Astrocyte (in vitro differentiated cells and primary cell): ENCODE data around the gene HOXB1. TPM values are rescaled to one million over a fixed set of nuclear protein-coding genes. Genes with fewer than 3 reads are reported as not detected.
A peak's percentile ranks its signal among the peaks of the same experiment; 100 is the strongest.

ENCODE experiments used
- DNase-seq: peaks from one replicate; pipeline ENCODE4 v3.0.0-alpha.2; 2010; ENCODE audit warnings: low read depth
- FAIRE-seq: peaks from 2 replicates; lab custom pipeline; 2011; peaks lifted over from hg19 to GRCh38; lab: Jason Lieb, UNC
- H2AFZ ChIP-seq: 2 replicates; pipeline ENCODE4 v1.6.0; 2012; ENCODE audit warnings: low read depth, low read length, inconsistent platforms
- H3K27ac ChIP-seq: 2 replicates; pipeline ENCODE4 v1.5.1; 2011; ENCODE audit warnings: low read depth, low read length, inconsistent platforms
- H3K27me3 ChIP-seq: 2 replicates; pipeline ENCODE4 v1.6.0; 2011; ENCODE audit warnings: low read length, inconsistent platforms; ENCODE audit not compliant: insufficient read depth
- H3K36me3 ChIP-seq: 2 replicates; pipeline ENCODE4 v1.5.1; 2011; ENCODE audit warnings: low read length, inconsistent platforms; ENCODE audit not compliant: insufficient read depth
- H3K4me1 ChIP-seq: 2 replicates; pipeline ENCODE4 v1.5.1; 2011; ENCODE audit warnings: low read length, inconsistent platforms; ENCODE audit not compliant: insufficient read depth
- H3K4me2 ChIP-seq: 2 replicates; pipeline ENCODE4 v1.6.0; 2012; ENCODE audit warnings: low read length, inconsistent platforms
- H3K4me3 ChIP-seq: 2 replicates; pipeline ENCODE4 v1.5.1; 2011; ENCODE audit warnings: low read depth, mild to moderate bottlenecking, low read length, inconsistent platforms; ENCODE audit not compliant: insufficient read depth
- H3K79me2 ChIP-seq: 2 replicates; pipeline ENCODE4 v1.6.0; 2012; ENCODE audit warnings: mild to moderate bottlenecking, low read length, inconsistent platforms; ENCODE audit not compliant: insufficient read depth
- H3K9ac ChIP-seq: 2 replicates; pipeline ENCODE4 v1.6.0; 2012; ENCODE audit warnings: mild to moderate bottlenecking, low read length, inconsistent platforms
- H3K9me3 ChIP-seq: 2 replicates; pipeline ENCODE4 v1.5.1; 2012; ENCODE audit warnings: low read depth, mild to moderate bottlenecking, low read length, inconsistent platforms; ENCODE audit not compliant: insufficient read depth
- H4K20me1 ChIP-seq: 2 replicates; pipeline ENCODE4 v1.6.0; 2012; ENCODE audit warnings: low read length, inconsistent platforms; ENCODE audit not compliant: insufficient read depth
- H3K27ac Mint-ChIP-seq: one replicate; pipeline ENCODE4 v1.8.0; 2021; ENCODE audit warnings: mild to moderate bottlenecking, mixed read lengths; ENCODE audit not compliant: unreplicated experiment
- H3K27me3 Mint-ChIP-seq: one replicate; pipeline ENCODE4 v1.8.0; 2021; ENCODE audit warnings: low read depth, mixed read lengths; ENCODE audit not compliant: unreplicated experiment
- H3K36me3 Mint-ChIP-seq: one replicate; pipeline ENCODE4 v1.8.0; 2021; ENCODE audit warnings: low read depth, mixed read lengths; ENCODE audit not compliant: unreplicated experiment
- H3K4me1 Mint-ChIP-seq: one replicate; pipeline ENCODE4 v1.8.0; 2021; ENCODE audit warnings: low read depth, mixed read lengths; ENCODE audit not compliant: unreplicated experiment
- H3K4me3 Mint-ChIP-seq: one replicate; pipeline ENCODE4 v1.8.0; 2021; ENCODE audit warnings: mild to moderate bottlenecking, moderate library complexity, mixed read lengths; ENCODE audit not compliant: unreplicated experiment
- H3K9me3 Mint-ChIP-seq: one replicate; pipeline ENCODE4 v1.8.0; 2021; ENCODE audit warnings: mild to moderate bottlenecking, mixed read lengths; ENCODE audit not compliant: unreplicated experiment
- EZH2 ChIP-seq: IDR thresholded peaks from 2 replicates; pipeline ENCODE4 v1.6.1; 2012; ENCODE audit warnings: mild to moderate bottlenecking, low read length, inconsistent platforms; ENCODE audit not compliant: insufficient read depth
- total RNA-seq: library from RNA; stranded (reverse); gene quantifications from 2 replicates; pipeline ENCODE4 v1.2.1, GENCODE V29; 2021
- TF ChIP-seq, protein P1 (sequence below): IDR thresholded peaks from 2 replicates; pipeline ENCODE4 v1.5.1; 2011; ENCODE audit warnings: low read depth, mild to moderate bottlenecking, inconsistent platforms, low read length, moderate library complexity; ENCODE audit not compliant: insufficient read depth

The HOXB1 gene
- total RNA-seq, 1 donor from 2014 or later: not detected

DNA sequence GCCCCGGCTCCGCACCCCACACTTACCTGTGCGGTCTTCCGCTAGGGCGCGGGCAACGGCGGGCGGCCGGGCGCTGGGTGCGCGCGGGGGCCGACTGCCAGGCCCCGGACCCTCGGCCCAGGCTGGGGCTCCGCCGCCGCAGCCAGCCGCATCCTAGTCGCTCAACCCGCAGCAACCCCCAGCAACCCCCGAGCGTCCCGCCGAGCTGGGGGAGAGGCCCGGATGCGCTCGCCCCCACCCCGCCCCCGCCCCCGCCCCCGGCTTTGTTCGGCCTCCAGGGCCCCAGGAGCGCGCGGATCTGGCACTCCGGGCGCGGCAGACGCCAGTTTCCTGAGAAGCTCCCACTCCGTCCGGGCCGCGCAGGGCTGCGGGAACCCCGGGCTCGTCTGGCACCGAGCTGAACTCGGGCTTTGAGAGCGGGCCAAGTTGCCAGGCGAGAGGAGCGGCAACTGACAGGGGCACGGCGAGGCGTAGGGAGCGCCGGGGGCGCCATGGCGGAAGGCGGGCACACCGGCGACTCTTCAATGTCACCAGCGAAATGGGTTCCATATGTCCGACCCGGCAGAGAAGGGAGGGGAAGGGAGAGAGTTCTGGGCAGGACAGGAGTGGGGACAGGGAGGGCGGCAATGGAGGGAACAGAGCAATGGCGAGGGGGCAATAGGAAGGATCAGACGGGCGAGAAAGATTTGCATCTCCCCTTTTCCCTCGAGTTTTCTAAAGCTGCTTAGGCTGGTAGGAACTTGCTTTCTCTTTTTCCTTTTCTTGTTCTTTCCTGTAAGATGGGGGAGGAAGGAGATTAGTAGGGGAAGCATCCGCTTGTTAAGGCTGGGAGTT lies 33.6 kb upstream of the HOXB1 start:
- Histone ChIP-seq H2AFZ (no peak overlapping the region), H3K4me3 (peak overlapping the region; percentile 58), H3K27me3 (peaks cover 85% of the 10 kb centered on the region), H3K36me3 (no peaks in the 10 kb centered on the region), H3K4me2 (peak overlapping the region; percentile 86), H3K27ac (peak overlapping the region; percentile 65), H4K20me1 (peaks cover 9% of the 10 kb centered on the region), H3K9ac (peak overlapping the region; percentile 79), H3K79me2 (peaks cover 94% of the 10 kb centered on the region), H3K4me1 (peaks cover 24% of the 10 kb centered on the region), H3K9me3 (no peaks in the 10 kb centered on the region)
- Mint-ChIP-seq H3K27ac (no peak overlapping the region), H3K27me3 (peaks cover 45% of the 10 kb centered on the region), H3K36me3 (no peaks in the 10 kb centered on the region), H3K4me1 (no peaks in the 10 kb centered on the region), H3K4me3 (no peak overlapping the region), H3K9me3 (peaks cover 20% of the 10 kb centered on the region)
- FAIRE-seq (no peak), DNase-seq (no peak)
- no peak for TF ChIP-seq EZH2
- TF ChIP-seq, protein P1, sequence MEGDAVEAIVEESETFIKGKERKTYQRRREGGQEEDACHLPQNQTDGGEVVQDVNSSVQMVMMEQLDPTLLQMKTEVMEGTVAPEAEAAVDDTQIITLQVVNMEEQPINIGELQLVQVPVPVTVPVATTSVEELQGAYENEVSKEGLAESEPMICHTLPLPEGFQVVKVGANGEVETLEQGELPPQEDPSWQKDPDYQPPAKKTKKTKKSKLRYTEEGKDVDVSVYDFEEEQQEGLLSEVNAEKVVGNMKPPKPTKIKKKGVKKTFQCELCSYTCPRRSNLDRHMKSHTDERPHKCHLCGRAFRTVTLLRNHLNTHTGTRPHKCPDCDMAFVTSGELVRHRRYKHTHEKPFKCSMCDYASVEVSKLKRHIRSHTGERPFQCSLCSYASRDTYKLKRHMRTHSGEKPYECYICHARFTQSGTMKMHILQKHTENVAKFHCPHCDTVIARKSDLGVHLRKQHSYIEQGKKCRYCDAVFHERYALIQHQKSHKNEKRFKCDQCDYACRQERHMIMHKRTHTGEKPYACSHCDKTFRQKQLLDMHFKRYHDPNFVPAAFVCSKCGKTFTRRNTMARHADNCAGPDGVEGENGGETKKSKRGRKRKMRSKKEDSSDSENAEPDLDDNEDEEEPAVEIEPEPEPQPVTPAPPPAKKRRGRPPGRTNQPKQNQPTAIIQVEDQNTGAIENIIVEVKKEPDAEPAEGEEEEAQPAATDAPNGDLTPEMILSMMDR: no peak

DNA sequence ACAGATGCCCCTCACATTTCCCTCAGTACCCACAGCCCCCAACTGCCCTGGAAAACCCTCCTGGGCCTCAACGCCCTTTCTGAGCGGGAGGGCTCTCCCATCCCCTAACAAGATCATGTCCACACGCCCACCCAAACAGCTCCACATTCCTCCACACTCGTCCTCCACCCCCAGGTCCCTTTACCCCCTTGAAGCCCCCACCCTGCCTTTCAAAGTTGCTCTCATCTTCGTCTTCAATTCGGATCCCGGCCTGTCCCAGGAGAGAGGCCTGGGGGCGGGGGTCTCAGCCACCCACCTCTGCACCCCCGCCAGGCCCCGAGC lies 33.0 kb upstream of the HOXB1 start:
- peaks cover 28% of the 10 kb centered on the region for H3K4me1 ChIP-seq
- Mint-ChIP-seq H3K4me1 (no peaks in the 10 kb centered on the region), H3K36me3 (no peaks in the 10 kb centered on the region), H3K4me3 (no peak overlapping the region), H3K27ac (no peak overlapping the region), H3K27me3 (peaks cover 51% of the 10 kb centered on the region), H3K9me3 (peaks cover 18% of the 10 kb centered on the region)
- no peak for FAIRE-seq
- peaks cover 86% of the 10 kb centered on the region for H3K27me3 ChIP-seq
- TF ChIP-seq, protein P1: no peak
- no peak for TF ChIP-seq EZH2
- peak overlapping the region; percentile 57 for H3K27ac ChIP-seq
- peaks cover 9% of the 10 kb centered on the region for H4K20me1 ChIP-seq
- H3K4me3 ChIP-seq: peak overlapping the region; percentile 58
- DNase-seq: no peak
- H3K4me2 ChIP-seq: peak overlapping the region; percentile 83
- no peak overlapping the region for H2AFZ ChIP-seq
- no peaks in the 10 kb centered on the region for H3K9me3 ChIP-seq
- no peaks in the 10 kb centered on the region for H3K36me3 ChIP-seq
- H3K79me2 ChIP-seq: peaks cover 95% of the 10 kb centered on the region
- peak overlapping the region; percentile 79 for H3K9ac ChIP-seq

DNA sequence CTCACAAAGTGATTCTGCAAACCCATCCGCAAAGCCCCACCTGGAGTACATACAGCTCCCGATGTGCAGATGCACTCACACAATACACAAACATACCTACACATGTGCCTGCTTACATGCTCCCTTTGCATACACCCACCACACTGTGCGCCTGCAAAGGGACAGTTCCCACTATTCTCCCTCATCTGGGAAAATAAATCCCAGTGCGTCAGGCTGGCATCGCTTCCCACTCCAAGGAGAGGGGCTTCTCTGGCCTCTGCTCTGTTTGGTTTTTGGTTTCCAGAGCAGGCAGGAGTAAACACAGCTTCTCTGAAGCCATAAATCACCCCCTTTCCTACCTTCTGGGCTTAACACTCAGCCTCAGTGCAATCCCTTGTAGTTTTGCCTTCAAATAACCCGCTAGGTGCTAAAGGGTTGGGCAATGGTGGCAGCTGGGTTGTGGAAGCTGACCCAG lies 32.6 kb upstream of the HOXB1 start:
- Mint-ChIP-seq H3K27me3 (peaks cover 55% of the 10 kb centered on the region), H3K27ac (no peak overlapping the region)
- H3K27me3 ChIP-seq: peaks cover 86% of the 10 kb centered on the region

More for the DNA sequence above, 32.6 kb upstream of the HOXB1 start:
- TF ChIP-seq EZH2: no peak
- TF ChIP-seq, protein P1: no peak
- H3K4me3 Mint-ChIP-seq: no peak overlapping the region
- Histone ChIP-seq H3K4me2 (peak overlapping the region; percentile 83), H3K4me1 (peaks cover 28% of the 10 kb centered on the region), H3K79me2 (peaks cover 95% of the 10 kb centered on the region), H3K4me3 (peak overlapping the region; percentile 58), H3K27ac (peak overlapping the region; percentile 57), H3K36me3 (no peaks in the 10 kb centered on the region), H4K20me1 (peaks cover 9% of the 10 kb centered on the region), H2AFZ (no peak overlapping the region), H3K9ac (peak overlapping the region; percentile 79), H3K9me3 (no peaks in the 10 kb centered on the region)
- H3K4me1 Mint-ChIP-seq: no peaks in the 10 kb centered on the region
- peaks cover 18% of the 10 kb centered on the region for H3K9me3 Mint-ChIP-seq
- peaks cover 2% of the 10 kb centered on the region for H3K36me3 Mint-ChIP-seq
- DNase-seq: no peak
- FAIRE-seq: no peak
